Heart left ventricle (tissue), 16 donors: ENCODE measurements around the gene FMO1. TPM values are rescaled to one million over a fixed set of nuclear protein-coding genes. Genes with fewer than 3 reads are reported as not detected.

Experiments
- ATAC-seq, 4 donors: fragments of 200-7000 bp; cut with Tn5 transposase; one replicate each; pipeline ENCODE4 v1.9.1; 2020 to 2022; ENCODE audit warnings: moderate library complexity in 4 of 4, mild to moderate bottlenecking in 3 of 4, moderate number of reproducible peaks in 1 of 4
- DNase-seq, 5 donors: peaks; one replicate each; pipeline ENCODE4 v3.0.0-alpha.2; 2020
- H3K27ac ChIP-seq, 12 donors: fragments of 200-600 bp; sonication (generic) in 4 of 12; one replicate each; pipeline versions ENCODE4 v1.5.0 to v1.8.0; 2016 to 2022; ENCODE audit warnings: mild to moderate bottlenecking in 2 of 12
- H3K27me3 ChIP-seq, 9 donors: fragments of 200-600 bp; sonication (generic) in 2 of 9; one replicate each; pipeline versions ENCODE4 v1.5.1 to v1.8.0; 2016 to 2022; ENCODE audit warnings: mild to moderate bottlenecking in 3 of 9
- H3K36me3 ChIP-seq, 9 donors: fragments of 200-600 bp; sonication (generic) in 2 of 9; one replicate each; pipeline versions ENCODE4 v1.5.0 to v1.8.0; 2018 to 2022; ENCODE audit warnings: mild to moderate bottlenecking in 2 of 9
- H3K4me1 ChIP-seq, 12 donors: fragments of 200-600 bp; sonication (generic) in 4 of 12; one replicate each; pipeline versions ENCODE4 v1.5.0 to v1.8.0; 2016 to 2022; ENCODE audit warnings: mild to moderate bottlenecking in 3 of 12
- H3K4me3 ChIP-seq, 12 donors: fragments of 200-600 bp; sonication (generic) in 4 of 12; one replicate each; pipeline versions ENCODE4 v1.5.0 to v1.8.0; 2017 to 2022; ENCODE audit warnings: mild to moderate bottlenecking in 9 of 12, moderate library complexity in 4 of 12
- H3K9me3 ChIP-seq, 12 donors: fragments of 200-600 bp; sonication (generic) in 4 of 12; one replicate each; pipeline versions ENCODE4 v1.5.0 to v1.8.0; 2016 to 2022; ENCODE audit warnings: mild to moderate bottlenecking in 1 of 12
- CTCF ChIP-seq, 12 donors: fragments of 200-600 bp; sonication (generic) in 4 of 12; IDR thresholded peaks; one replicate each; pipeline versions ENCODE4 v1.5.0 to v1.8.0; 2018 to 2022; ENCODE audit warnings: antibody characterized with exemption in 12 of 12, mild to moderate bottlenecking in 5 of 12
- POLR2A ChIP-seq, 2 donors: fragments of 450-650 bp; IDR thresholded peaks; one replicate each; pipeline ENCODE4 v1.6.1; 2017; ENCODE audit warnings: antibody characterized with exemption in 2 of 2, mild to moderate bottlenecking in 2 of 2, moderate library complexity in 2 of 2
- WGBS, 4 donors: extraction: QIAGEN DNeasy Blood & Tissue Kit in 2 of 4; methylation state at CpG; one replicate each; pipeline versions ENCODE4 v1.1.5 to v1.1.7; 2013 to 2018; 5-methylcytosine and 5-hydroxymethylcytosine counted together
- intact Hi-C, 10 donors: fragments of 100-400 bp; cut with DNase I; formaldehyde crosslinking; loops; one replicate each; pipeline versions ENCODE4 v1.11.1 to v1.14.2; 2022
- polyA plus RNA-seq, 2 donors: library from polyadenylated mRNA; stranded (reverse); fragments of 200-250 nt; gene quantifications; one replicate each; pipeline ENCODE4 v1.2.3, GENCODE V29; 2013
- total RNA-seq, 9 donors: library from RNA; depleted of rRNA in 2 of 9; stranded (reverse); fragments of >200 nt in 2 of 9; fragmentation: NEBNext Ultra II Directional in 3 of 9; extraction: Animal tissue kit (Norgen Biotek cat#: 25700) in 3 of 9; gene quantifications; one replicate each; pipeline versions ENCODE4 v1.1.0 to v1.2.4, GENCODE V29; 2016 to 2023
- donor health status: ischemic (EF 13 %, LVEDD 7.1; RV severe dilation, severe dysfunction).
- donor health status: healthy with polysubstance abuse.
- donor health status: DM: no; HTN: yes; CAD: no.
- donor health status: DM: no; HTN: no; CAD: no.
- donor health status: ischemic (EF 25% LVEDD 6.9; RV normal size, moderate dysfunction).
- donor health status: ischemic (EF 25% LVEDD 5.7; RV mildly dilated, moderate dysfunction).
- donor health status: healthy.
- donor health status: DM: yes; HTN: yes; CAD: no.
- donor health status: ischemic (EF 35%, LVEDD 5.7; RV mildly dilated, moderate dysfunction).
- donor health status: nonischemic (EF 11% LVEDD 7.7; RV severe dilation, severe dysfunction).
- donor health status: DM: yes; HTN: yes; CAD: no.
- donor health status: PGD.
- donor health status: ischemic (EF 29% LVEDD 5.4; RV normal size, mild dysfunction).
- donor health status: nonischemic (EF 23%, LVEDD 6.1; RV moderate dilation, normal function).

The FMO1 gene
- total and polyA plus RNA-seq, 11 donors = 0.15 to 7.0 (median 0.58) TPM; not detected in 2

- WGBS, 4 donors = 5 to 14% (median 7%) methylated on average over 29 to 34 of the region's 34 CpGs
- H3K4me1 ChIP-seq = peaks cover 0 to 7% (median 0%) of the 10 kb centered on the region in 12 donors
- DNase-seq (peak in 1 of 5 donors; percentile 43), ATAC-seq (peak in 3 of 4 donors; percentile 37 to 62 (median 48))
- no peaks in the 10 kb centered on the region for H3K9me3 ChIP-seq
- peak overlapping the region in 1 of 12 donors; percentile 32 for H3K27ac ChIP-seq
- no peaks in the 10 kb centered on the region for H3K36me3 ChIP-seq
- intact Hi-C loops = no loop called here
- peak overlapping the region in 11 of 12 donors; percentile 33 to 68 (median 60) for H3K4me3 ChIP-seq
- TF ChIP-seq CTCF (IDR thresholded peaks at IDR 0.05) (peak; percentile 16 to 70 (median 46)), POLR2A (IDR thresholded peaks at IDR 0.05) (no peak)
- H3K27me3 ChIP-seq = peaks cover 0 to 20% (median 3%) of the 10 kb centered on the region in 9 donors
These were observed 3.0 kb downstream of the FMO1 start for GRCh38 chr1:171251042-171251951.

- ATAC-seq (no peak), DNase-seq (no peak)
- Histone ChIP-seq H3K4me3 (peak overlapping the region in 11 of 12 donors; percentile 33 to 68 (median 60)), H3K4me1 (peaks cover 0 to 8% (median 2%) of the 10 kb centered on the region in 12 donors), H3K9me3 (no peaks in the 10 kb centered on the region), H3K36me3 (no peaks in the 10 kb centered on the region), H3K27me3 (peaks cover 0 to 20% (median 3%) of the 10 kb centered on the region in 9 donors), H3K27ac (no peak overlapping the region)
- intact Hi-C loops = no loop called here
- TF ChIP-seq POLR2A (IDR thresholded peaks at IDR 0.05) (no peak), CTCF (IDR thresholded peaks at IDR 0.05) (peak in 1 of 12 donors; percentile 1)
- 42 to 50% (median 44%) methylated on average over 6 of the region's 6 CpGs for WGBS, 4 donors
These were observed 3.6 kb downstream of the FMO1 start for GRCh38 chr1:171251952-171252300.

- TF ChIP-seq CTCF (IDR thresholded peaks at IDR 0.05) (no peak), POLR2A (IDR thresholded peaks at IDR 0.05) (no peak)
- H3K4me1 ChIP-seq = peaks cover 0 to 14% (median 3%) of the 10 kb centered on the region in 12 donors
- H3K4me3 ChIP-seq = no peak overlapping the region
- peaks cover 0 to 20% (median 3%) of the 10 kb centered on the region in 9 donors for H3K27me3 ChIP-seq
- DNase-seq = no peak
- intact Hi-C loops = no loop called here
- WGBS, 4 donors = 76 to 88% (median 79%) methylated on average over 5 of the region's 5 CpGs
- no peaks in the 10 kb centered on the region for H3K9me3 ChIP-seq
- ATAC-seq = no peak
- no peaks in the 10 kb centered on the region for H3K36me3 ChIP-seq
- no peak overlapping the region for H3K27ac ChIP-seq
These were observed 4.2 kb downstream of the FMO1 start for GRCh38 chr1:171252482-171252881.

GRCh38 chr1:171254859-171255258, 6.6 kb downstream of the FMO1 start:
- H3K4me3 ChIP-seq = no peak overlapping the region
- DNase-seq (no peak), ATAC-seq (no peak)
- H3K4me1 ChIP-seq = peaks cover 0 to 18% (median 5%) of the 10 kb centered on the region in 12 donors
- TF ChIP-seq CTCF (IDR thresholded peaks at IDR 0.05) (no peak), POLR2A (IDR thresholded peaks at IDR 0.05) (no peak)
- intact Hi-C loops = loop anchor here in 1 of 10 donors (2.0 kb wide), 1 partner anchor 36 kb away; no protein-coding TSS in a partner anchor
- H3K36me3 ChIP-seq = no peaks in the 10 kb centered on the region
- no peaks in the 10 kb centered on the region for H3K9me3 ChIP-seq
- WGBS, 4 donors = 79 to 87% (median 84%) methylated on average over 4 of the region's 4 CpGs
- H3K27ac ChIP-seq = no peak overlapping the region
- H3K27me3 ChIP-seq = peaks cover 0 to 20% (median 3%) of the 10 kb centered on the region in 9 donors
